OCI-LY3 (cell line): ENCODE data around the gene USF3.

Experiments
- H2AFZ ChIP-seq: fragments of 200-600, 300-600 bp; shearing (Covaris generic); 2 replicates; pipeline ENCODE4 v1.6.0; 2014; ENCODE audit warnings: antibody characterized with exemption, low read depth, low read length
- H3K27ac ChIP-seq: fragments of 200-600, 300-600 bp; sonication (generic); 2 replicates; pipeline ENCODE4 v1.5.1; 2014; ENCODE audit warnings: mild to moderate bottlenecking, low read length, moderate library complexity, mixed read lengths
- H3K27me3 ChIP-seq: fragments of 200-600, 300-600 bp; sonication (generic); 2 replicates; pipeline ENCODE4 v1.6.1; 2014; ENCODE audit warnings: low read depth, low read length, mixed read lengths
- H3K36me3 ChIP-seq: fragments of 200-600, 300-600 bp; sonication (generic); replicated peaks from 2 replicates; pipeline ENCODE3; 2014; ENCODE audit warnings: low read depth, low read length, mixed read lengths
- H3K4me1 ChIP-seq: fragments of 300-600, 200-600 bp; sonication (generic); 2 replicates; pipeline ENCODE4 v1.6.1; 2014; ENCODE audit warnings: low read length, mixed read lengths
- H3K4me2 ChIP-seq: fragments of 200-600, 300-600 bp; sonication (generic); 2 replicates; pipeline ENCODE4 v1.6.1; 2014; ENCODE audit warnings: low read length, mixed read lengths
- H3K4me3 ChIP-seq: fragments of 300-600, 200-600 bp; sonication (generic); 2 replicates; pipeline ENCODE4 v1.5.1; 2014; ENCODE audit warnings: antibody characterized with exemption, mild to moderate bottlenecking, low read length, moderate library complexity
- H3K79me2 ChIP-seq: fragments of 300-600, 200-600 bp; shearing (Covaris generic); 2 replicates; pipeline ENCODE4 v1.6.1; 2014; ENCODE audit warnings: mild to moderate bottlenecking, low read length, mixed read lengths
- H3K9ac ChIP-seq: fragments of 300-600, 200-600 bp; shearing (Covaris generic); 2 replicates; pipeline ENCODE4 v1.6.0; 2014; ENCODE audit warnings: mild to moderate bottlenecking, low read length, moderate library complexity
- H3K9me3 ChIP-seq: fragments of 200-600, 300-600 bp; shearing (Covaris generic); 2 replicates; pipeline ENCODE4 v1.6.1; 2014; ENCODE audit warnings: low read length, mixed read lengths; ENCODE audit not compliant: insufficient read depth
- H4K20me1 ChIP-seq: fragments of 200-600, 300-600 bp; sonication (generic); 2 replicates; pipeline ENCODE4 v1.6.1; 2016; ENCODE audit warnings: low read length, mixed read lengths; ENCODE audit not compliant: insufficient read depth
- CTCF ChIP-seq: fragments of 200-600, 300-600 bp; sonication (generic); IDR thresholded peaks from 2 replicates; pipeline ENCODE4 v1.5.1; 2014; ENCODE audit warnings: antibody characterized with exemption, low read length, low read depth
- EZH2phosphoT487 ChIP-seq: fragments of 200-600 bp; shearing (Covaris generic); IDR thresholded peaks from 2 replicates; pipeline ENCODE4 v1.6.1; 2018; ENCODE audit warnings: antibody characterized with exemption, mixed run types, low read depth

Gene USF3

GRCh38 chr3:113690482-113690881 is 6.0 kb downstream of the USF3 start:
- no peaks in the 10 kb centered on the region for H3K79me2 ChIP-seq
- no peak overlapping the region for H3K4me3 ChIP-seq
- no peak overlapping the region for H3K9ac ChIP-seq
- no peaks in the 10 kb centered on the region for H3K9me3 ChIP-seq
- TF ChIP-seq CTCF (no peak), EZH2phosphoT487 (no peak)
- H3K36me3 ChIP-seq: no peaks in the 10 kb centered on the region
- H3K27ac ChIP-seq: no peak overlapping the region
- no peak overlapping the region for H2AFZ ChIP-seq
- no peak overlapping the region for H3K4me2 ChIP-seq
- H4K20me1 ChIP-seq: no peaks in the 10 kb centered on the region
- H3K4me1 ChIP-seq: peaks cover 5% of the 10 kb centered on the region
- H3K27me3 ChIP-seq: no peaks in the 10 kb centered on the region

- TF ChIP-seq EZH2phosphoT487 (no peak), CTCF (no peak)
- H3K9ac ChIP-seq: no peak overlapping the region
- no peak overlapping the region for H3K27ac ChIP-seq
- H3K4me1 ChIP-seq: no peaks in the 10 kb centered on the region
- peaks cover 7% of the 10 kb centered on the region for H3K36me3 ChIP-seq
- no peak overlapping the region for H3K4me2 ChIP-seq
- H3K4me3 ChIP-seq: no peak overlapping the region
- peaks cover 9% of the 10 kb centered on the region; the same call in 1 of the 2 replicates for H3K9me3 ChIP-seq
- no peaks in the 10 kb centered on the region for H3K79me2 ChIP-seq
- H4K20me1 ChIP-seq: no peaks in the 10 kb centered on the region
- no peak overlapping the region for H2AFZ ChIP-seq
- no peaks in the 10 kb centered on the region for H3K27me3 ChIP-seq
Observed at GRCh38 chr3:113685956-113686721, 10.3 kb downstream of the USF3 start.

- TF ChIP-seq CTCF (no peak), EZH2phosphoT487 (no peak)
- H2AFZ ChIP-seq: no peak overlapping the region
- no peak overlapping the region for H3K9ac ChIP-seq
- peaks cover 9% of the 10 kb centered on the region; the same call in 1 of the 2 replicates for H3K9me3 ChIP-seq
- H4K20me1 ChIP-seq: no peaks in the 10 kb centered on the region
- no peaks in the 10 kb centered on the region for H3K4me1 ChIP-seq
- peaks cover 7% of the 10 kb centered on the region for H3K36me3 ChIP-seq
- H3K4me3 ChIP-seq: no peak overlapping the region
- H3K4me2 ChIP-seq: no peak overlapping the region
- no peaks in the 10 kb centered on the region for H3K79me2 ChIP-seq
- H3K27me3 ChIP-seq: no peaks in the 10 kb centered on the region
- no peak overlapping the region for H3K27ac ChIP-seq
Observed at GRCh38 chr3:113685124-113685523, 11.3 kb downstream of the USF3 start.

GRCh38 chr3:113684271-113684819 is 12.1 kb downstream of the USF3 start:
- H3K9me3 ChIP-seq: peaks cover 9% of the 10 kb centered on the region; the same call in 1 of the 2 replicates
- H3K79me2 ChIP-seq: no peaks in the 10 kb centered on the region
- no peak overlapping the region for H3K9ac ChIP-seq

More at GRCh38 chr3:113684271-113684819, 12.1 kb downstream of the USF3 start:
- peaks cover 7% of the 10 kb centered on the region for H3K36me3 ChIP-seq
- H3K4me3 ChIP-seq: no peak overlapping the region
- H4K20me1 ChIP-seq: no peaks in the 10 kb centered on the region
- H3K27me3 ChIP-seq: no peaks in the 10 kb centered on the region
- no peak overlapping the region for H2AFZ ChIP-seq
- no peak overlapping the region for H3K27ac ChIP-seq
- H3K4me1 ChIP-seq: no peaks in the 10 kb centered on the region
- H3K4me2 ChIP-seq: no peak overlapping the region
- TF ChIP-seq EZH2phosphoT487: no peak
- TF ChIP-seq CTCF: no peak
